Measurements from ENCODE around the gene PAX9. TPM values are rescaled to one million over a fixed set of nuclear protein-coding genes. Genes with fewer than 3 reads are reported as not detected.

PAX9 gene
- total and polyA plus RNA-seq, 2 of the 13 experiments (the other 11 are each of a cell fraction or from before 2014, with no cell fraction given), result 0.03 TPM; not detected in 1

DNA sequence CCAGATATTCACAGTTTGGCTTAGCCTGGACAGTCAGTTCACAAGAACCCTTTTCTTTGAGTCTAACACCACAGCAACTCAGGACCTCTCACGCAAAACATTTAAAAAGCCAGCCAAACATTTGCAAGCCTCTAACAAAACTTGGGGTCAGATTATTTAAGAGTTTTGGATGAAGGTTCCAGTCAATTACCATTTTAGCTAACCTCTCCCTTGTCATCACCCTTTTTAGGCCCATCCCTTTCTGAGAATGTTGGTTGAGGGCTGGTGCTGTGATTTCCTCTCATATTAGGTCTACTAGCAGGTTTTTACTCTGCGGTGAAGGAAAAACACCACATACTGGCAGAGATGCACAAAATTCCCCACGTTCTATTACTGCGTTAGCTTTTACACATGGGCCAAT lies 20.7 kb downstream of the PAX9 start:
- ChIA-PET CTCF (ENCODE audit: low intra/inter-chr PET ratio, low total read pairs) (no interaction called here), POLR2A (no interaction called here)
- Histone ChIP-seq H4K20me1 (ENCODE audit: insufficient read depth, low read length) (no peaks in the 10 kb centered on the region), H3K9ac (ENCODE audit: insufficient read depth, low read depth, low read length) (no peak overlapping the region), H3K27me3 (ENCODE audit: control insufficient read depth in 1 of 2, insufficient read depth in 2 of 2, low read length in 2 of 2) (peaks cover 0 to 1% of the 10 kb centered on the region in 2 experiments; a peak in 1 of 5 replicates), H3K36me3 (replicated peaks in 1 of 2; ENCODE audit: control insufficient read depth in 1 of 2, insufficient read depth in 2 of 2, low read length in 2 of 2) (no peaks in the 10 kb centered on the region), H3K4me2 (ENCODE audit: low read depth, low read length) (no peak overlapping the region), H3K27ac (ENCODE audit: extremely low read length, insufficient read depth, low read length) (no peak overlapping the region), H3K4me3 (replicated peaks in 1 of 3; ENCODE audit: insufficient read depth in 1 of 3, low read depth in 2 of 3, low read length in 3 of 3) (no peak overlapping the region), H2AFZ (ENCODE audit: low read length) (no peak overlapping the region), H3K79me2 (ENCODE audit: insufficient read depth, low read length) (no peaks in the 10 kb centered on the region), H3K9me3 (ENCODE audit: low read length) (no peaks in the 10 kb centered on the region), H3K4me1 (ENCODE audit: insufficient read depth, low read length) (no peaks in the 10 kb centered on the region)
- intact Hi-C loops (cut with micrococcal nuclease; ENCODE audit: unreplicated experiment) (no loop called here), in situ Hi-C loops (cut with HindIII; ENCODE audit: extremely low pct_ligation_motif_present, low pct_unique_long_range_greater_than_20kb) (no loop called here)
- BruUV-seq (replicated peaks), result no TSS peak
- ATAC-seq (no peak), DNase-seq (ENCODE audit: low spot score) (no peak), FAIRE-seq (no peak)
- TF ChIP-seq TSC22D2 (CRISPR knock-in tag; IDR thresholded peaks at IDR 0.05; ENCODE audit: borderline replicate concordance) (no peak), SATB2 (CRISPR knock-in tag; IDR thresholded peaks at IDR 0.05) (no peak), RAD21 (CRISPR knock-in tag; IDR thresholded peaks at IDR 0.05) (no peak), ZNF598 (CRISPR knock-in tag; IDR thresholded peaks at IDR 0.05; ENCODE audit: borderline replicate concordance) (no peak), FOSL2 (CRISPR knock-in tag; IDR thresholded peaks at IDR 0.05) (no peak), MEIS2 (CRISPR knock-in tag; IDR thresholded peaks at IDR 0.05) (no peak), ZNF207 (IDR thresholded peaks at IDR 0.05; ENCODE audit: borderline replicate concordance) (no peak), ZNF24 (IDR thresholded peaks at IDR 0.05) (no peak), FIP1L1 (IDR thresholded peaks at IDR 0.05; ENCODE audit: borderline replicate concordance, insufficient read depth, low read depth, low read length) (no peak), PHF20 (CRISPR knock-in tag; IDR thresholded peaks at IDR 0.05) (no peak), KMT2B (CRISPR knock-in tag; IDR thresholded peaks at IDR 0.05) (no peak), ZNF484 (CRISPR knock-in tag; IDR thresholded peaks at IDR 0.05; ENCODE audit: borderline replicate concordance, low read depth) (no peak), NRL (CRISPR knock-in tag; IDR thresholded peaks at IDR 0.05; ENCODE audit: borderline replicate concordance) (no peak), GATA4 (IDR thresholded peaks at IDR 0.05; ENCODE audit: borderline replicate concordance, low read depth) (no peak), MEF2D (CRISPR knock-in tag; IDR thresholded peaks at IDR 0.05) (no peak)
- TF ChIP-seq, protein P1, sequence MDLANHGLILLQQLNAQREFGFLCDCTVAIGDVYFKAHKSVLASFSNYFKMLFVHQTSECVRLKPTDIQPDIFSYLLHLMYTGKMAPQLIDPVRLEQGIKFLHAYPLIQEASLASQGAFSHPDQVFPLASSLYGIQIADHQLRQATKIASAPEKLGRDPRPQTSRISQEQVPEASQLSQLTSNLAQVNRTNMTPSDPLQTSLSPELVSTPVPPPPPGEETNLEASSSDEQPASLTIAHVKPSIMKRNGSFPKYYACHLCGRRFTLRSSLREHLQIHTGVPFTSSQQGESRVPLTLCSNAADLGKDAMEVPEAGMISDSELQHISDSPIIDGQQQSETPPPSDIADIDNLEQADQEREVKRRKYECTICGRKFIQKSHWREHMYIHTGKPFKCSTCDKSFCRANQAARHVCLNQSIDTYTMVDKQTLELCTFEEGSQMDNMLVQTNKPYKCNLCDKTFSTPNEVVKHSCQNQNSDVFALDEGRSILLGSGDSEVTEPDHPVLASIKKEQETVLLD (CRISPR knock-in tag; IDR thresholded peaks at IDR 0.05; ENCODE audit: low read depth), result no peak
- TF ChIP-seq, protein P2, sequence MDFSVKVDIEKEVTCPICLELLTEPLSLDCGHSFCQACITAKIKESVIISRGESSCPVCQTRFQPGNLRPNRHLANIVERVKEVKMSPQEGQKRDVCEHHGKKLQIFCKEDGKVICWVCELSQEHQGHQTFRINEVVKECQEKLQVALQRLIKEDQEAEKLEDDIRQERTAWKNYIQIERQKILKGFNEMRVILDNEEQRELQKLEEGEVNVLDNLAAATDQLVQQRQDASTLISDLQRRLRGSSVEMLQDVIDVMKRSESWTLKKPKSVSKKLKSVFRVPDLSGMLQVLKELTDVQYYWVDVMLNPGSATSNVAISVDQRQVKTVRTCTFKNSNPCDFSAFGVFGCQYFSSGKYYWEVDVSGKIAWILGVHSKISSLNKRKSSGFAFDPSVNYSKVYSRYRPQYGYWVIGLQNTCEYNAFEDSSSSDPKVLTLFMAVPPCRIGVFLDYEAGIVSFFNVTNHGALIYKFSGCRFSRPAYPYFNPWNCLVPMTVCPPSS (IDR thresholded peaks at IDR 0.05), result no peak
- TF ChIP-seq, protein P3, sequence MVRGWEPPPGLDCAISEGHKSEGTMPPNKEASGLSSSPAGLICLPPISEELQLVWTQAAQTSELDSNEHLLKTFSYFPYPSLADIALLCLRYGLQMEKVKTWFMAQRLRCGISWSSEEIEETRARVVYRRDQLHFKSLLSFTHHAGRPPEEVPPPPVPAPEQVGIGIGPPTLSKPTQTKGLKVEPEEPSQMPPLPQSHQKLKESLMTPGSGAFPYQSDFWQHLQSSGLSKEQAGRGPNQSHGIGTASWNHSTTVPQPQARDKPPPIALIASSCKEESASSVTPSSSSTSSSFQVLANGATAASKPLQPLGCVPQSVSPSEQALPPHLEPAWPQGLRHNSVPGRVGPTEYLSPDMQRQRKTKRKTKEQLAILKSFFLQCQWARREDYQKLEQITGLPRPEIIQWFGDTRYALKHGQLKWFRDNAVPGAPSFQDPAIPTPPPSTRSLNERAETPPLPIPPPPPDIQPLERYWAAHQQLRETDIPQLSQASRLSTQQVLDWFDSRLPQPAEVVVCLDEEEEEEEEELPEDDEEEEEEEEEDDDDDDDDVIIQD (CRISPR knock-in tag; IDR thresholded peaks at IDR 0.05; ENCODE audit: low read depth), result no peak
- 77% methylated on average over 4 of the region's 4 CpGs for WGBS (ENCODE audit: low lambda C conversion rate)

Measured in HepG2 (cell line).